ENCODE results near the gene FADS3. TPM values are rescaled to one million over a fixed set of nuclear protein-coding genes. Genes with fewer than 3 reads are reported as not detected.

Gene FADS3
- total and polyA plus RNA-seq, 2 of the 13 experiments (the other 11 are each of a cell fraction or from before 2014, with no cell fraction given), result 13.4 to 23.2 TPM

- peak; percentile 46; the same call in 1 of the 2 replicates for TF ChIP-seq NR2C2 (CRISPR knock-in tag; IDR thresholded peaks at IDR 0.05; ENCODE audit: borderline replicate concordance)
- no peak for TF ChIP-seq TOPORS (CRISPR knock-in tag; IDR thresholded peaks at IDR 0.05)
- TF ChIP-seq ZSCAN30 (CRISPR knock-in tag; IDR thresholded peaks at IDR 0.05), result no peak
- TF ChIP-seq MXD4 (CRISPR knock-in tag; IDR thresholded peaks at IDR 0.05), result no peak
- TF ChIP-seq ZNF572 (CRISPR knock-in tag; IDR thresholded peaks at IDR 0.05), result 0 out of 2 replicates have a peak, but pooled peaks have one; percentile 16
- TF ChIP-seq HMGXB3 (CRISPR knock-in tag; IDR thresholded peaks at IDR 0.05; ENCODE audit: borderline replicate concordance), result 0 out of 2 replicates have a peak, but pooled peaks have one; percentile 49
- TF ChIP-seq ZNF574 (CRISPR knock-in tag; IDR thresholded peaks at IDR 0.05), result peak; percentile 65
- no peak for TF ChIP-seq ZNF724P (CRISPR knock-in tag; IDR thresholded peaks at IDR 0.05; ENCODE audit: borderline replicate concordance)
- TF ChIP-seq ZBTB37 (CRISPR knock-in tag; IDR thresholded peaks at IDR 0.05), result peak; percentile 69
- TF ChIP-seq ZNF451 (CRISPR knock-in tag; IDR thresholded peaks at IDR 0.05), result no peak
- TF ChIP-seq SNAPC4 (CRISPR knock-in tag; IDR thresholded peaks at IDR 0.05), result 0 out of 2 replicates have a peak, but pooled peaks have one; percentile 47
- TF ChIP-seq ZBTB14 (CRISPR knock-in tag; IDR thresholded peaks at IDR 0.05), result no peak
Measured at GRCh38 chr11:61923166-61924063, 32.1 kb upstream of the FADS3 start (continued).
